ENCODE data around the gene DSC2. TPM values are rescaled to one million over a fixed set of nuclear protein-coding genes. Genes with fewer than 3 reads are reported as not detected.

The DSC2 gene
- 100 to 1,000 TPM in 2 of 4 donors, 10 to 100 TPM in 2; 14.5 to 113 (median 86.1) TPM for total RNA-seq

DNA sequence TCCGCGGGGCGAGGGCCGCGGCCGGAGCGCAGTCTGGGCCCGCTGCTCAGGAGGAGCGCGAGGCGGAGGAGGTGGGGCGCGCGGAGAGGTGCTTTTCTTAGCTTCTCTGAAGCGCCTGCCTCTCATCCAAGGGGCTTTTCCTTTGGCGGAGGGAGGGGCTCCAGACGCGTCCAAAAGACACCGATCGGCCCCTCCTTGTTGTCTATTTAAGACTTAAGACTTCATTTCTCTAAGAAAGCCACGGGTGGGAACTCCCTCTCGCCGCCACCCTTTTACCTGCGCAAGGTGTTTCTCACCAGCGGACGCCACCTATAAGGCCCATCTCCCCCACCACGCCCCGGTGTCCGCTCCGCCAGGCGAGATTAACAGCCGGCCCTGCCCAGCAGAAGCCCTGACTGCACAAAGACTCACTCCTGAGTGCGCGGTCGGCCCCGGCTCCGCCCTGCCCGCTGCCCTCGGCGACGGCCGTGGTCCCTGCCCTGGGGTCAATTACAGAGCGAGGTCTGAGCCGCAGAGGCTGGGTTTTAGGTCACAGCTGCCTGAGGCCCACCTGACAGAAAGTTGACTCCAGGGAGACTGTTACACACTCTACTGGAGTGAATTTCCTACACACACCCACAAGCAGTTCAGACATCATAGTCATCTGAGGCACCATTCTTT lies at the start of gene DSC2:
DSC2 (minus strand) TSS at position 397 of the 660 bp plus-strand sequence. CDS start 450 bp downstream, outside the sequence.
- intact Hi-C loops (cut with DNase I; ENCODE audit: low total_unique reads): no loop called here
- in situ Hi-C loops (cut with MboI; ENCODE audit: low pct_ligation_motif_present in 1 of 4, low pct_unique_long_range_greater_than_20kb in 1 of 4, low sequenced_read_pairs in 3 of 4): loop anchor here in 1 of 4 donors (10.0 kb wide), 1 partner anchor 103 kb away; no protein-coding TSS in a partner anchor

DNA sequence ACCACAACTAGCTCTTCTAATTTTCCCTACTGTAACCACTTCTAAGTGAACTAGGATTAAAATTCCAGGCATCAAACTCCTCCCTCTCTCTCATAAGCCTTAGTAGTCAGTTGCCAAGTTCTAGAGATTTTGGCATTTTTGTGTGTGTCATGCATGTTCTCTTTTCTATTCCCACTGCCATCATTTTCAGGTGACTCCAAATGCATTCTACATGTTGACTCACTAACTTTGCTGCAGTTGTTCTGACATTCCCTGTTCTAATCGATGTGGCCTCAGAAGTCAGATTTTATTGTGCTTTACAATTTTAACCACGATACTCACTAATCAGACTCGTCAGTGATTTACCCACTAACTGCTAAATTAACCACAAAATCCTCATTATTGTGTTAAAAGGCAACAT lies 47.1 kb upstream of the DSC2 start:
- intact Hi-C loops (cut with DNase I; ENCODE audit: low total_unique reads): no loop called here
- whole genome bisulfite sequencing, 2 donors (ENCODE audit: low coverage in 1 of 2): 68 to 85% methylated on average over 2 to 3 of the region's 3 CpGs
- H3K27ac ChIP-seq: no peak overlapping the region
- H3K27me3 ChIP-seq: no peaks in the 10 kb centered on the region
- no peak for DNase-seq
- in situ Hi-C loops (cut with MboI; ENCODE audit: low pct_ligation_motif_present in 1 of 4, low pct_unique_long_range_greater_than_20kb in 1 of 4, low sequenced_read_pairs in 3 of 4): no loop called here
- TF ChIP-seq POLR2AphosphoS5 (IDR thresholded peaks at IDR 0.05): no peak
- no peak for TF ChIP-seq POLR2A (IDR thresholded peaks at IDR 0.05)
- no peak for TF ChIP-seq EP300 (IDR thresholded peaks at IDR 0.05; ENCODE audit: low read depth)
- TF ChIP-seq, protein P1, sequence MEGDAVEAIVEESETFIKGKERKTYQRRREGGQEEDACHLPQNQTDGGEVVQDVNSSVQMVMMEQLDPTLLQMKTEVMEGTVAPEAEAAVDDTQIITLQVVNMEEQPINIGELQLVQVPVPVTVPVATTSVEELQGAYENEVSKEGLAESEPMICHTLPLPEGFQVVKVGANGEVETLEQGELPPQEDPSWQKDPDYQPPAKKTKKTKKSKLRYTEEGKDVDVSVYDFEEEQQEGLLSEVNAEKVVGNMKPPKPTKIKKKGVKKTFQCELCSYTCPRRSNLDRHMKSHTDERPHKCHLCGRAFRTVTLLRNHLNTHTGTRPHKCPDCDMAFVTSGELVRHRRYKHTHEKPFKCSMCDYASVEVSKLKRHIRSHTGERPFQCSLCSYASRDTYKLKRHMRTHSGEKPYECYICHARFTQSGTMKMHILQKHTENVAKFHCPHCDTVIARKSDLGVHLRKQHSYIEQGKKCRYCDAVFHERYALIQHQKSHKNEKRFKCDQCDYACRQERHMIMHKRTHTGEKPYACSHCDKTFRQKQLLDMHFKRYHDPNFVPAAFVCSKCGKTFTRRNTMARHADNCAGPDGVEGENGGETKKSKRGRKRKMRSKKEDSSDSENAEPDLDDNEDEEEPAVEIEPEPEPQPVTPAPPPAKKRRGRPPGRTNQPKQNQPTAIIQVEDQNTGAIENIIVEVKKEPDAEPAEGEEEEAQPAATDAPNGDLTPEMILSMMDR (IDR thresholded peaks at IDR 0.05): no peak
- H3K4me1 ChIP-seq: no peaks in the 10 kb centered on the region
- no peaks in the 10 kb centered on the region for H3K9me3 ChIP-seq
- H3K4me3 ChIP-seq: no peak overlapping the region
- no peaks in the 10 kb centered on the region for H3K36me3 ChIP-seq

More for the DNA sequence above, at the start of gene DSC2:
- Histone ChIP-seq H3K27ac (peak within 1 kb of the TSS; percentile 92 to 98 (median 96)), H3K4me3 (peak within 1 kb of the TSS; percentile 29 to 96 (median 76)), H3K9me3 (no peaks in the 10 kb centered on the region), H3K27me3 (peaks cover 5% of the 10 kb centered on the region), H3K36me3 (no peaks in the 10 kb centered on the region), H3K4me1 (peaks cover 0 to 23% (median 14%) of the 10 kb centered on the region in 4 donors)
- DNase-seq: peak; percentile 86
- WGBS, 2 donors (ENCODE audit: low coverage in 1 of 2): 7% methylated on average over 26 of the region's 44 CpGs; no CpG with 5 or more reads in 1 of the 2 donors
- TF ChIP-seq EP300 (IDR thresholded peaks at IDR 0.05; ENCODE audit: low read depth) (no peak), POLR2AphosphoS5 (IDR thresholded peaks at IDR 0.05) (peak in 2 of 3 donors; percentile 87 to 88), POLR2A (IDR thresholded peaks at IDR 0.05) (peak; percentile 88)

DNA sequence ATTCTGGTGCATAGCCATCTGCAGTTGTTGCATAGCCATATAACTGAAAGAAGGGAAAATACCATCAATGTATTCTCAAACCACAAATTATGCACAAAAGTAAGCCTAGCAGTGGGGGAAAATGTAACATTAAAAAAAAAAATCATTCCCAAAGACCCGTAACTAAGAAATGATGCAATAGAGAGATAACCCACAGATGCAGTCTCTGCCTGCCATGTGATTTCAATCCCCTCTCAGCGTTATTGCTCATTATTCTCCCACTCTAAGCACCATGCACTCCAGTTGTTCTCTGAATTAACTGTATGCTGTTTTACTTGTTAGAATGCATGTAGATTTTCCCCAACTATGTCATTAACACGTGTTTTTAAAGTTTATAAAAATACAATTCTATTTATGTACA lies 46.4 kb upstream of the DSC2 start:
- TF ChIP-seq EP300 (IDR thresholded peaks at IDR 0.05; ENCODE audit: low read depth) (no peak), POLR2AphosphoS5 (IDR thresholded peaks at IDR 0.05) (no peak), POLR2A (IDR thresholded peaks at IDR 0.05) (no peak)
- TF ChIP-seq, protein P1 (IDR thresholded peaks at IDR 0.05): no peak
- in situ Hi-C loops (cut with MboI; ENCODE audit: low pct_ligation_motif_present in 1 of 4, low pct_unique_long_range_greater_than_20kb in 1 of 4, low sequenced_read_pairs in 3 of 4): no loop called here

DNA sequence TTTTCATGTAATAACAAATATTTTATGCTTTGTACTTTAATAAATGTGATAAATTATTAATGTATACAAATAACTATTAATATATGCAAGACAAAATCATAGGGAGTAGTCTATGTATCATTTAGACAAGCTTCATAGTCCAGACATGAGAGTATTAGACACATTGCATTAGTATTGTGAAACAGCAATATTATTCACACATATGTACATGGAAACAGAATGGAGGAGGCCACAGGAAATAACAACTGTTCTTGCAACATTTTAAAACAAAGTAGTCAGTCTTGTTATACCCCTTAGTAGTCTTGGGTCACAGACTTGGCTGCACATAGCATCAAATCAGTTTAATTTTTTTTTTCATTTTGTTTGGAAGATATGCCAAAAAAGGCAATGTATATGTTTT lies 44.6 kb upstream of the DSC2 start:
- Histone ChIP-seq H3K36me3 (no peaks in the 10 kb centered on the region), H3K4me3 (no peak overlapping the region), H3K27me3 (no peaks in the 10 kb centered on the region), H3K9me3 (no peaks in the 10 kb centered on the region), H3K27ac (no peak overlapping the region), H3K4me1 (no peaks in the 10 kb centered on the region)
- intact Hi-C loops (cut with DNase I; ENCODE audit: low total_unique reads): no loop called here
- no peak for DNase-seq
- TF ChIP-seq EP300 (IDR thresholded peaks at IDR 0.05; ENCODE audit: low read depth): no peak
- TF ChIP-seq, protein P1 (IDR thresholded peaks at IDR 0.05): no peak
- TF ChIP-seq POLR2A (IDR thresholded peaks at IDR 0.05): no peak
- TF ChIP-seq POLR2AphosphoS5 (IDR thresholded peaks at IDR 0.05): no peak
- in situ Hi-C loops (cut with MboI; ENCODE audit: low pct_ligation_motif_present in 1 of 4, low pct_unique_long_range_greater_than_20kb in 1 of 4, low sequenced_read_pairs in 3 of 4): no loop called here

More for the DNA sequence above, 46.4 kb upstream of the DSC2 start:
- Histone ChIP-seq H3K36me3 (no peaks in the 10 kb centered on the region), H3K4me3 (no peak overlapping the region), H3K9me3 (no peaks in the 10 kb centered on the region), H3K27me3 (no peaks in the 10 kb centered on the region), H3K4me1 (no peaks in the 10 kb centered on the region), H3K27ac (no peak overlapping the region)
- 60 to 71% methylated on average over 3 of the region's 3 CpGs for WGBS, 2 donors (ENCODE audit: low coverage in 1 of 2)
- DNase-seq: no peak
- intact Hi-C loops (cut with DNase I; ENCODE audit: low total_unique reads): no loop called here
